Neural cell (in vitro differentiated cells): ENCODE results near the gene EPHA6.

Source experiments
- EZH2 ChIP-seq: fragments of 200-600, 300-800 bp; shearing (Covaris generic), sonication (generic); IDR thresholded peaks from 2 replicates; pipeline ENCODE4 v1.6.1; 2014; ENCODE audit warnings: antibody characterized with exemption, low read length, borderline replicate concordance, mild to moderate bottlenecking; ENCODE audit not compliant: insufficient read depth, poor library complexity, severe bottlenecking
- TF ChIP-seq, protein P1 (sequence below): fragments of 450-650 bp; IDR thresholded peaks from 2 replicates; pipeline ENCODE4 v1.5.1; 2014; ENCODE audit warnings: antibody characterized with exemption, mild to moderate bottlenecking, moderate library complexity; ENCODE audit not compliant: poor library complexity, severe bottlenecking

DNA sequence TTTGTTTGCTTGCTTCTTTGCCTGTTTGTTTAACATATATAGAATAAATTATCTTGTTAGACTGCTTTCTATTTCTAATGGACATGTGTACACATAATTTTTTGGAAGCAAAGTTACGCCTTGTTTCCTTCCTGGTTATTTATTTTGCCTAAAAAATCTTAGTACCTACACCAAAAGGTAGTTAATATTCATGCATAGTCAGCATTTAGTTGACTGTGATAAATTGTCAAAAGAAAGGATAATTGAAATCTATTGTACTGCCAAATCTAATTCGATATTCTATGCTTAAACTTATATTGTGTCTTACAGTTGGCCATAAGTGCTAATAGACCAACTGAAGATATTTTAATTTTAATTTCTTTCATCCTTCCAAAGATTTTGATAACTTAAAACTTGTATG is 716.3 kb downstream of the EPHA6 start:
- TF ChIP-seq, protein P1, sequence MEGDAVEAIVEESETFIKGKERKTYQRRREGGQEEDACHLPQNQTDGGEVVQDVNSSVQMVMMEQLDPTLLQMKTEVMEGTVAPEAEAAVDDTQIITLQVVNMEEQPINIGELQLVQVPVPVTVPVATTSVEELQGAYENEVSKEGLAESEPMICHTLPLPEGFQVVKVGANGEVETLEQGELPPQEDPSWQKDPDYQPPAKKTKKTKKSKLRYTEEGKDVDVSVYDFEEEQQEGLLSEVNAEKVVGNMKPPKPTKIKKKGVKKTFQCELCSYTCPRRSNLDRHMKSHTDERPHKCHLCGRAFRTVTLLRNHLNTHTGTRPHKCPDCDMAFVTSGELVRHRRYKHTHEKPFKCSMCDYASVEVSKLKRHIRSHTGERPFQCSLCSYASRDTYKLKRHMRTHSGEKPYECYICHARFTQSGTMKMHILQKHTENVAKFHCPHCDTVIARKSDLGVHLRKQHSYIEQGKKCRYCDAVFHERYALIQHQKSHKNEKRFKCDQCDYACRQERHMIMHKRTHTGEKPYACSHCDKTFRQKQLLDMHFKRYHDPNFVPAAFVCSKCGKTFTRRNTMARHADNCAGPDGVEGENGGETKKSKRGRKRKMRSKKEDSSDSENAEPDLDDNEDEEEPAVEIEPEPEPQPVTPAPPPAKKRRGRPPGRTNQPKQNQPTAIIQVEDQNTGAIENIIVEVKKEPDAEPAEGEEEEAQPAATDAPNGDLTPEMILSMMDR, result no peak
- TF ChIP-seq EZH2, result no peak
